Panc1 (cell line): ENCODE results near the gene RYR3.

Experiments used
- POLR2AphosphoS5 ChIP-seq: IDR thresholded peaks from 2 replicates; pipeline ENCODE4 v1.6.1; 2012; ENCODE audit warnings: mild to moderate bottlenecking, low read depth, low read length, moderate library complexity
- SIN3A ChIP-seq: IDR thresholded peaks from 2 replicates; pipeline ENCODE4 v1.6.1; 2012; ENCODE audit warnings: low read depth, mild to moderate bottlenecking, low read length, moderate library complexity, borderline replicate concordance; ENCODE audit not compliant: insufficient read depth

DNA sequence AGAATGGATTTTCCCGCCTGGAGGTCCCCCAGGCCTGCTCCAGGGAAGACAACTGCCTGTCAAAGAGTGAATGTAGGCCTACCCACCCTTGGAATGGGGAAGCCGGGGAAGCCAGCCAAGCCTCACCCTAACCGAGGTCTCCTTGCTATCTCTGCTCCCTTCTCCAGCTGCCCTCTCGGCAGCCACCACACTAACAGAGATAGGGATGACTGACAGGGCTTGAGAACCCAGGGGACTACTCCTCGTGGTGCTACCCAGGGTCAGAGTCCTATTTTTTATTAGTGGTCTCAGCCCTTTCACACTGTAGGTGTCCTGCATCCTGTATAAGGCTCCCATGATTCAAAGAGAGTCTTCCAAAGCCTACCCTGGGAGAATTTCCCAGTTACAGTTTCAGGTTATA is 496.9 kb downstream of the RYR3 start:
- TF ChIP-seq POLR2AphosphoS5 (no peak), SIN3A (no peak)
